Tibial nerve (tissue), 4 donors: Measurements from ENCODE around the gene NLRP1. TPM values are rescaled to one million over a fixed set of nuclear protein-coding genes. Genes with fewer than 3 reads are reported as not detected.

Experiments
- DNase-seq, 2 donors: peaks; one replicate each; pipeline ENCODE4 v3.0.0-alpha.2; 2019; ENCODE audit warnings: low spot score in 2 of 2
- H3K27ac ChIP-seq, 4 donors: fragments of 200-600 bp; sonication (generic) in 3 of 4; one replicate each; pipeline ENCODE4 v1.5.1; 2017 to 2019; ENCODE audit warnings: mild to moderate bottlenecking in 1 of 4
- H3K27me3 ChIP-seq, 2 donors: fragments of 200-600 bp; sonication (generic) in 1 of 2; one replicate each; pipeline versions ENCODE4 v1.5.1 to v1.6.0; 2017 to 2019
- H3K36me3 ChIP-seq, 3 donors: fragments of 200-600 bp; sonication (generic); one replicate each; pipeline ENCODE4 v1.5.1; 2018 to 2019
- H3K4me1 ChIP-seq, 4 donors: fragments of 200-600 bp; sonication (generic) in 3 of 4; one replicate each; pipeline ENCODE4 v1.5.1; 2017 to 2019
- H3K4me3 ChIP-seq, 4 donors: fragments of 200-600 bp; sonication (generic) in 3 of 4; one replicate each; pipeline ENCODE4 v1.5.1; 2017 to 2019; ENCODE audit warnings: mild to moderate bottlenecking in 1 of 4, moderate library complexity in 1 of 4
- H3K9me3 ChIP-seq, 4 donors: fragments of 200-600 bp; sonication (generic) in 3 of 4; one replicate each; pipeline ENCODE4 v1.5.1; 2017 to 2019
- CTCF ChIP-seq, 5 experiments: fragments of 200-600 bp in 3 of 5; fragments of 450-650 bp in 2 of 5; sonication (generic) in 3 of 5; IDR thresholded peaks; one replicate each; pipeline ENCODE4 v1.5.1; 2016 to 2019; ENCODE audit warnings: antibody characterized with exemption in 5 of 5, mild to moderate bottlenecking in 3 of 5, moderate library complexity in 2 of 5
- EP300 ChIP-seq, 2 donors: sonication (generic); formaldehyde crosslinking; IDR thresholded peaks; one replicate each; pipeline ENCODE4 v1.6.1; 2017; ENCODE audit warnings: antibody characterized with exemption in 2 of 2, mild to moderate bottlenecking in 1 of 2
- POLR2A ChIP-seq, 2 donors: fragments of 450-650 bp; IDR thresholded peaks; one replicate each; pipeline ENCODE4 v1.6.1; 2017; ENCODE audit warnings: antibody characterized with exemption in 2 of 2, mild to moderate bottlenecking in 2 of 2, moderate library complexity in 2 of 2
- WGBS, 2 donors: methylation state at CpG; one replicate each; pipeline ENCODE4 v1.1.5; 2018; 5-methylcytosine and 5-hydroxymethylcytosine counted together
- total RNA-seq, 4 donors: library from RNA; depleted of rRNA; stranded (reverse); fragments of >200 nt; gene quantifications; one replicate each; pipeline ENCODE4 v1.1.0, GENCODE V29; 2016

Gene NLRP1
- total RNA-seq, 4 donors from 2014 or later, result 33.0 to 52.4 (median 36.6) TPM

- Histone ChIP-seq H3K36me3 (peaks cover 0 to 26% (median 0%) of the 10 kb centered on the region in 3 donors), H3K27ac (no peak overlapping the region), H3K27me3 (no peaks in the 10 kb centered on the region), H3K4me3 (no peak overlapping the region), H3K9me3 (peaks cover 0 to 13% (median 0%) of the 10 kb centered on the region in 4 donors), H3K4me1 (no peaks in the 10 kb centered on the region)
- WGBS, 2 donors, result 71 to 79% methylated on average over 4 to 6 of the region's 6 CpGs
- TF ChIP-seq EP300 (IDR thresholded peaks at IDR 0.05) (no peak), POLR2A (IDR thresholded peaks at IDR 0.05) (no peak), CTCF (IDR thresholded peaks at IDR 0.05) (no peak)
- DNase-seq, result no peak
Observed at GRCh38 chr17:5562661-5563360, 21.5 kb downstream of the NLRP1 start.

- no peak for DNase-seq
- no peaks in the 10 kb centered on the region for H3K4me1 ChIP-seq
- no peak for TF ChIP-seq POLR2A (IDR thresholded peaks at IDR 0.05)
- no peak for TF ChIP-seq CTCF (IDR thresholded peaks at IDR 0.05)
- TF ChIP-seq EP300 (IDR thresholded peaks at IDR 0.05), result no peak
- 86 to 93% methylated on average over 13 to 14 of the region's 14 CpGs for WGBS, 2 donors
- H3K27me3 ChIP-seq, result no peaks in the 10 kb centered on the region
- peaks cover 0 to 13% (median 0%) of the 10 kb centered on the region in 4 donors for H3K9me3 ChIP-seq
- H3K27ac ChIP-seq, result no peak overlapping the region
- H3K4me3 ChIP-seq, result no peak overlapping the region
- peaks cover 0 to 28% (median 0%) of the 10 kb centered on the region in 3 donors for H3K36me3 ChIP-seq
Observed at GRCh38 chr17:5561736-5562571, 22.4 kb downstream of the NLRP1 start.

- Histone ChIP-seq H3K9me3 (peaks cover 0 to 13% (median 0%) of the 10 kb centered on the region in 4 donors), H3K27ac (no peak overlapping the region), H3K36me3 (peaks cover 0 to 28% (median 0%) of the 10 kb centered on the region in 3 donors), H3K4me3 (no peak overlapping the region), H3K4me1 (no peaks in the 10 kb centered on the region), H3K27me3 (no peaks in the 10 kb centered on the region)
- 89% methylated on average over 9 of the region's 9 CpGs for WGBS, 2 donors
- TF ChIP-seq EP300 (IDR thresholded peaks at IDR 0.05) (no peak), POLR2A (IDR thresholded peaks at IDR 0.05) (no peak), CTCF (IDR thresholded peaks at IDR 0.05) (no peak)
- no peak for DNase-seq
Observed at GRCh38 chr17:5560361-5560988, 23.8 kb downstream of the NLRP1 start.

- TF ChIP-seq POLR2A (IDR thresholded peaks at IDR 0.05) (no peak), EP300 (IDR thresholded peaks at IDR 0.05) (no peak), CTCF (IDR thresholded peaks at IDR 0.05) (no peak)
- no peak for DNase-seq
- 92 to 95% methylated on average over 14 to 16 of the region's 16 CpGs for WGBS, 2 donors
- Histone ChIP-seq H3K27me3 (no peaks in the 10 kb centered on the region), H3K27ac (no peak overlapping the region), H3K9me3 (peaks cover 0 to 13% (median 0%) of the 10 kb centered on the region in 4 donors), H3K36me3 (peaks cover 0 to 28% (median 0%) of the 10 kb centered on the region in 3 donors), H3K4me3 (no peak overlapping the region), H3K4me1 (no peaks in the 10 kb centered on the region)
Observed at GRCh38 chr17:5558815-5559785, 25.2 kb downstream of the NLRP1 start.
